Gastrocnemius medialis (tissue), 4 donors: ENCODE results near the gene PCDHGB2. TPM values are rescaled to one million over a fixed set of nuclear protein-coding genes. Genes with fewer than 3 reads are reported as not detected.
A peak's percentile ranks its signal among the peaks of the same experiment; 100 is the strongest.

Experiments used
- ATAC-seq, 2 donors: fragments of 150-250 bp; one replicate each; pipeline ENCODE4 v1.9.1; 2016
- DNase-seq, 2 donors: peaks; one replicate each; pipeline ENCODE4 v3.0.0-alpha.2; 2019
- H3K27ac ChIP-seq, 4 donors: fragments of 200-600 bp; sonication (generic); 1 replicate in 1 of 4; 2 replicates in 3 of 4; pipeline ENCODE4 v1.5.1; 2016 to 2018; ENCODE audit warnings: mild to moderate bottlenecking in 2 of 4, moderate library complexity in 1 of 4
- H3K27me3 ChIP-seq, 3 donors: fragments of 200-600 bp; sonication (generic) in 2 of 3; 1 replicate in 1 of 3; 2 replicates in 2 of 3; pipeline versions ENCODE4 v1.5.1 to v1.6.0; 2016 to 2019; ENCODE audit warnings: mild to moderate bottlenecking in 1 of 3, moderate library complexity in 1 of 3
- H3K36me3 ChIP-seq, 2 donors: fragments of 200-600 bp; sonication (generic) in 1 of 2; one replicate each; pipeline ENCODE4 v1.5.1; 2017 to 2018
- H3K4me1 ChIP-seq, 2 donors: fragments of 200-600 bp; sonication (generic) in 1 of 2; one replicate each; pipeline ENCODE4 v1.5.1; 2016 to 2017; ENCODE audit warnings: mild to moderate bottlenecking in 2 of 2
- H3K4me3 ChIP-seq, 4 donors: fragments of 200-600 bp; sonication (generic) in 3 of 4; 1 replicate in 1 of 4; 2 replicates in 3 of 4; pipeline ENCODE4 v1.5.1; 2016 to 2019; ENCODE audit warnings: mild to moderate bottlenecking in 2 of 4
- H3K9me3 ChIP-seq, 3 donors: fragments of 200-600 bp; sonication (generic) in 2 of 3; 1 replicate in 1 of 3; 2 replicates in 2 of 3; pipeline ENCODE4 v1.5.1; 2016 to 2019
- POLR2A ChIP-seq, 2 donors: fragments of 450-650 bp; IDR thresholded peaks; one replicate each; pipeline ENCODE4 v1.6.1; 2017; ENCODE audit warnings: antibody characterized with exemption in 2 of 2, mild to moderate bottlenecking in 2 of 2, moderate library complexity in 2 of 2
- in situ Hi-C, 4 donors: fragments of 200-750 bp; cut with MboI; loops; one replicate each; pipeline versions ENCODE4 v1.15.0 to v1.8.0; 2017; ENCODE audit warnings: low sequenced_read_pairs in 4 of 4
- intact Hi-C: fragments of 100-400 bp; cut with DNase I; formaldehyde crosslinking; loops from one replicate; pipeline ENCODE4 v1.15.1; 2023; ENCODE audit warnings: low total_unique reads
- total RNA-seq, 4 donors: library from RNA; depleted of rRNA; stranded (reverse); fragments of >200 nt; gene quantifications; one replicate each; pipeline versions ENCODE4 v1.1.0 to v1.2.3, GENCODE V29; 2016
- TF ChIP-seq, protein P1 (sequence below), 5 experiments: fragments of 450-650 bp in 3 of 5; fragments of 200-600 bp in 2 of 5; sonication (generic) in 2 of 5; IDR thresholded peaks in 4 of 5; conservative IDR thresholded peaks in 1 of 5; 1 replicate in 4 of 5; 2 replicates in 1 of 5; pipeline ENCODE4 v1.5.1; 2016 to 2019; ENCODE audit warnings: antibody characterized with exemption in 5 of 5, mild to moderate bottlenecking in 3 of 5, moderate library complexity in 3 of 5

Gene PCDHGB2
- total RNA-seq, 4 donors from 2014 or later, result 0.55 to 3.4 (median 1.9) TPM

DNA sequence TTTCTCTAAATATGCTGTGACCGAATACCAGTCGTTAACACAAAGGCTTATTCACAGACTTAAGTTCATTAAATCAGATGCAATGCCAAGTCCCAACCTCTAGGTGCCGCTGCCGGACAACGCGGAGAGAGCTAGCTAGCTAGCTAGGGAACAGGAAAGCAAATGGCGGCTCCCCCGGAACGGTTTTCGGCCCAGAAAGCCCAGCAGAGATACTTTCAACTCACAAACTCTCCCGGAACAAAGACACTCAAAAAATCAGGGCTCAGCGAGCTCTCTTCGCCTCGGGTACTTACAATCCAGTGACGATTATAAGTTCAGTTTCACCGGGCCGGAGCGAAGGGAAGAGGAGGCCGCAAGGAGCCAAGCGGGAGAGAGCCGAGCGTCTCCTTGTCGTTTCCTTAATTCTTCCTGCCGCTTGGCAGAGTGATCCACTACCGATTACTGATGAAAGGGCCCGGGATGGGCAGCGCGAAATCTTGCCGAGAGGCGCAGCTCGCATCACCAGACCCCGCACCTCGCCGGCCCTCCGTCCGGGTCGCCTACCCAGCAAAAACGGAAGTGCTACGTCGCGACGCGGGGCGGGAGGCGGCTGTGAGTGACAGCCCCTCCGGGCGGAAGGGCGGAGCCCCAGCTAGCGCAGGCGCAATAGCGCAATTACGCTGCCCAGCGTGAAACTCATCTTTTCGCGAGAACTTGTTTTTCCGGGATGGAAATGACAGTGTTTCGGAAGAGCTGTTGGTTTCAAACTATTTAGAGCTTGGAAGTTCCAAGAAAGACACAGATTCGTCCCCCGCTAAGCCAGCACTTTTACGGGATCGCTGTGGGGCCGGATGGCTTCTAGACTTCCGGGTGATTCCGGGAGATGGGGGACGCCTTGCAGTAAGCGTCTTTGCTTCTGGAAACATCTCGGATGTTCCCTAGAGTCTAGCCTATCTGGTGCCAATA is 39.3 kb upstream of the PCDHGB2 start, which contains the start of gene TAF7:
Gene TAF7, minus strand, starts transcription at position 560 of the 945 bp plus-strand sequence. CDS start 740 bp downstream, outside the sequence.
- Histone ChIP-seq H3K27me3 (no peaks in the 10 kb centered on the region), H3K27ac (peak within 1 kb of the TSS; percentile 85 to 97 (median 94)), H3K4me1 (peaks cover 32 to 35% of the 10 kb centered on the region in 2 donors), H3K4me3 (peak within 1 kb of the TSS; percentile 62 to 86 (median 84)), H3K9me3 (peaks cover 0 to 24% (median 17%) of the 10 kb centered on the region in 3 donors), H3K36me3 (peaks cover 3 to 43% of the 10 kb centered on the region in 2 donors)
- in situ Hi-C loops (loop anchor here in 2 of 4 donors (10.0 kb wide), 1 partner anchor 244 kb away; no protein-coding TSS in a partner anchor), intact Hi-C loops (loop anchor here (1.0 to 10.0 kb wide), 5 partner anchors 202 to 604 kb away; partner anchors contain the start of genes DELE1 and DIAPH1)
- DNase-seq (peak; percentile 82 to 88), ATAC-seq (peak; percentile 94 to 97)
- TF ChIP-seq, protein P1, sequence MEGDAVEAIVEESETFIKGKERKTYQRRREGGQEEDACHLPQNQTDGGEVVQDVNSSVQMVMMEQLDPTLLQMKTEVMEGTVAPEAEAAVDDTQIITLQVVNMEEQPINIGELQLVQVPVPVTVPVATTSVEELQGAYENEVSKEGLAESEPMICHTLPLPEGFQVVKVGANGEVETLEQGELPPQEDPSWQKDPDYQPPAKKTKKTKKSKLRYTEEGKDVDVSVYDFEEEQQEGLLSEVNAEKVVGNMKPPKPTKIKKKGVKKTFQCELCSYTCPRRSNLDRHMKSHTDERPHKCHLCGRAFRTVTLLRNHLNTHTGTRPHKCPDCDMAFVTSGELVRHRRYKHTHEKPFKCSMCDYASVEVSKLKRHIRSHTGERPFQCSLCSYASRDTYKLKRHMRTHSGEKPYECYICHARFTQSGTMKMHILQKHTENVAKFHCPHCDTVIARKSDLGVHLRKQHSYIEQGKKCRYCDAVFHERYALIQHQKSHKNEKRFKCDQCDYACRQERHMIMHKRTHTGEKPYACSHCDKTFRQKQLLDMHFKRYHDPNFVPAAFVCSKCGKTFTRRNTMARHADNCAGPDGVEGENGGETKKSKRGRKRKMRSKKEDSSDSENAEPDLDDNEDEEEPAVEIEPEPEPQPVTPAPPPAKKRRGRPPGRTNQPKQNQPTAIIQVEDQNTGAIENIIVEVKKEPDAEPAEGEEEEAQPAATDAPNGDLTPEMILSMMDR (IDR thresholded peaks at IDR 0.05 in 4 of 5, conservative IDR thresholded peaks at IDR 0.05 in 1 of 5), result peak; percentile 79 to 95 (median 88)
- peak; percentile 99 to 100 for TF ChIP-seq POLR2A (IDR thresholded peaks at IDR 0.05)

DNA sequence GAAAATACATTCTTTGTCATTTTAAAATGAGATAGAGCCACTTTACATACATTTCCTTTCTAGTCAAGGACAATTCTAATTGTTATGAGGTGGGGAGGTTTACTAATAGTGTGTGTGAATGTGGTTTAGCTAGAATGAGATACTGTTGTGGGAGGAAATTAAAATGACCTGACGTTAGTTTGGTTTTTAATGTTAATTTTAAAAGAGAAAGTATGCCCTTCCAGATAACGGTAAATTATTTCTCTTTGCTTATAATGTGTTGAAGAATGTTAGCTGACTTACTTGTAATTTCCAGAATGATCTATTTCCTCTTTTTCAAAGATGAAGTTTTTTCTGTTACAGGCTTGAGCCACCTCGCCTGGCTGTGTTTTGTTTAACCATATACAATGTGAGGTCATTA is 37.5 kb upstream of the PCDHGB2 start:
- peaks cover 0 to 20% (median 17%) of the 10 kb centered on the region in 3 donors for H3K9me3 ChIP-seq
- intact Hi-C loops, result loop anchor here (5.0 to 10.0 kb wide), 2 partner anchors 295 to 603 kb away; partner anchors contain the start of genes DELE1 and DIAPH1
- peaks cover 37 to 42% of the 10 kb centered on the region in 2 donors for H3K4me1 ChIP-seq
- in situ Hi-C loops, result loop anchor here in 2 of 4 donors (10.0 kb wide), 1 partner anchor 243 kb away; no protein-coding TSS in a partner anchor
- ATAC-seq (no peak), DNase-seq (no peak)
- H3K36me3 ChIP-seq, result peaks cover 3 to 26% of the 10 kb centered on the region in 2 donors
- no peak overlapping the region for H3K4me3 ChIP-seq
- no peak overlapping the region for H3K27ac ChIP-seq
- TF ChIP-seq, protein P1 (IDR thresholded peaks at IDR 0.05 in 4 of 5, conservative IDR thresholded peaks at IDR 0.05 in 1 of 5), result no peak
- TF ChIP-seq POLR2A (IDR thresholded peaks at IDR 0.05), result no peak
- H3K27me3 ChIP-seq, result no peaks in the 10 kb centered on the region

DNA sequence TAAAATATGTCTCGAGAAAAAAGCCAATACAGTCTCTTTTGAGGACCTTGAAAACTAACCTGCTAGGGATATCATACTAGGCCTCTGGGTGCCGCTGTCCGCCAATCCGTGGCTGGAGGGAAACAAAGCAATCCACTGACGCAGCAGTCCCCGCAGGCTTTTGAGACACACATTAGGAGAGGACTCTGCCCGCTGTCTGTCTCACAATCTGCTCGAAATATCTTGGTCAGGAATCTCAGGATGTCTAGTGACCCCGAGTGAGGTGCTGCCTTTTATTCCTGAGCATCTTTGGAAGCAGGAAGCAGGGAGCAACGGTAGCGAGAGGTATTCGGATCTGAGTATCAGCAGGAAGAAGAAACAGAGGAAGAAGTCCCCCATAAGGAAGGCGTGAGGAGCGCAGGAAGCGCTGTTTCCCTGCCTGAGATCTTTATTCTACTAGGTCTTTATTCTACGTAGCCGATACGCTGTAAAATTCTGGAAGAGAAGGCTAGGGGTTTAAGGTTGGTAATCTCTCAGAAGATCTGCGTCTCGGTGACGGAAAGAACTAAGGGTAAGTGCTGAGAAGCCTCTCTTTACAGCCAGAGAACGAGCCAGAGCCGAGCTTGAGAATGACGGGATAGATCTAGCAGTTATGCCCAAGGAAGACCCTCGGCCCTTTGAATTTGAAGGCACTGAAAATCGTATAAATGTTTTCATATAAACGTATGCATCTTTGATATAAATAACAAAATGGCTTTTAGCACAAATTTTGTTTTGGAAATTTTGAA is 33.5 kb upstream of the PCDHGB2 start:
- peak overlapping the region; percentile 49 to 75 (median 67) for H3K4me3 ChIP-seq
- H3K27ac ChIP-seq, result peak overlapping the region; percentile 83 to 91 (median 88)
- H3K36me3 ChIP-seq, result no peaks in the 10 kb centered on the region
- peak; percentile 53 to 64 for TF ChIP-seq POLR2A (IDR thresholded peaks at IDR 0.05)
- TF ChIP-seq, protein P1 (IDR thresholded peaks at IDR 0.05 in 4 of 5, conservative IDR thresholded peaks at IDR 0.05 in 1 of 5), result peak; percentile 49 to 79 (median 65)
- peak; percentile 51 to 80 for DNase-seq
- no peaks in the 10 kb centered on the region for H3K27me3 ChIP-seq
- ATAC-seq, result peak; percentile 94 to 95
- in situ Hi-C loops, result loop anchor here in 2 of 4 donors (10.0 kb wide), 1 partner anchor 239 kb away; no protein-coding TSS in a partner anchor
- H3K9me3 ChIP-seq, result no peaks in the 10 kb centered on the region
- intact Hi-C loops, result loop anchor here (10.0 kb wide), 1 partner anchor 599 kb away; the partner anchor contains the start of gene DELE1
- H3K4me1 ChIP-seq, result peaks cover 16 to 18% of the 10 kb centered on the region in 2 donors

DNA sequence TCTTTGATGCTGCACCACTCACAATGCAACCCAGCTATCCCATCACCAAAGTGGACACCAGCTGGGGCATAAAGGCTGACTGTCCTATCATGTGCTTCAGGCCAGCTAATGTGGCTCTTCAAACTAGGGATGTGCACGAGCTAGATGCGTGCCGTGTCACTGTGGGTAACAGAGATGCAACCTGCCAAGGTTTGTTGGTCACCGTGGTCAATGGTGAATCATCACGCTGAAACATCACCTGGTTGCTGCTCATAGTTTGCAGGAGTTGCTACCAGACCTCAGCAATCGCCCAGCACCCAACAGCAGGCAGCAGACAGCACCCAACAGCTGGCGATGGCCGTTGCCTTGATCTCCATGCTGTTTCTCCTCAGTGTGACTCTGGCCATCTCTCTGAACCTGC is 31.6 kb upstream of the PCDHGB2 start:
- Histone ChIP-seq H3K27ac (no peak overlapping the region), H3K4me3 (no peak overlapping the region), H3K9me3 (no peaks in the 10 kb centered on the region), H3K4me1 (peaks cover 6 to 7% of the 10 kb centered on the region in 2 donors), H3K27me3 (peaks cover 0 to 3% (median 0%) of the 10 kb centered on the region in 3 donors), H3K36me3 (no peaks in the 10 kb centered on the region)
- DNase-seq, result no peak
- ATAC-seq, result no peak
- intact Hi-C loops, result loop anchor here (10.0 kb wide), 1 partner anchor 597 kb away; the partner anchor contains the start of gene DELE1
- in situ Hi-C loops, result loop anchor here in 2 of 4 donors (10.0 kb wide), 1 partner anchor 237 kb away; no protein-coding TSS in a partner anchor
- TF ChIP-seq POLR2A (IDR thresholded peaks at IDR 0.05), result no peak
- TF ChIP-seq, protein P1 (IDR thresholded peaks at IDR 0.05 in 4 of 5, conservative IDR thresholded peaks at IDR 0.05 in 1 of 5), result no peak
